PFSK-1 (cell line): ENCODE results near the gene CHRNA9.

Experiments used
- FOXP2 ChIP-seq: optimal IDR thresholded peaks from 2 replicates; pipeline ENCODE3; 2011; ENCODE audit warnings: borderline replicate concordance, control low read depth, inconsistent platforms; ENCODE audit not compliant: insufficient read depth; ENCODE audit errors: extremely low read length, extremely low read depth
- POLR2AphosphoS5 ChIP-seq: IDR thresholded peaks from 2 replicates; pipeline ENCODE4 v1.6.1; 2012; ENCODE audit warnings: low read depth, mild to moderate bottlenecking, control low read depth, low read length, moderate library complexity
- REST ChIP-seq, 2 experiments: IDR thresholded peaks; 2 replicates each; pipeline versions ENCODE4 v1.6.1 to v1.8.0; 2011 to 2012; ENCODE audit warnings: low read depth in 2 of 2, low read length in 2 of 2, control low read depth in 1 of 2, inconsistent platforms in 1 of 2, mild to moderate bottlenecking in 1 of 2, moderate library complexity in 1 of 2; ENCODE audit not compliant: insufficient read depth in 1 of 2
- TAF1 ChIP-seq: IDR thresholded peaks from 2 replicates; pipeline ENCODE4 v1.6.1; 2012; ENCODE audit warnings: low read length, control low read depth, borderline replicate concordance; ENCODE audit not compliant: insufficient read depth

GRCh38 chr4:40322811-40323210 is 12.3 kb upstream of the CHRNA9 start:
- TF ChIP-seq POLR2AphosphoS5 (no peak), REST (IDR thresholded peaks at IDR 0.05; ENCODE audit: insufficient read depth in 1 of 2, low read depth in 2 of 2, low read length in 2 of 2) (no peak), TAF1 (no peak), FOXP2 (no peak)
